ENCODE results near the gene TDRD9. TPM values are rescaled to one million over a fixed set of nuclear protein-coding genes. Genes with fewer than 3 reads are reported as not detected.

The TDRD9 gene
- total RNA-seq, 1 donor from 2014 or later = not detected

GRCh38 chr14:103997391-103997790, 69.1 kb downstream of the TDRD9 start:
- Mint-ChIP-seq H3K36me3 (no peaks in the 10 kb centered on the region), H3K4me3 (no peak overlapping the region), H3K4me1 (ENCODE audit: unreplicated experiment) (no peaks in the 10 kb centered on the region), H3K9me3 (no peaks in the 10 kb centered on the region), H3K27me3 (no peaks in the 10 kb centered on the region), H3K27ac (no peak overlapping the region)
- no peak for DNase-seq (ENCODE audit: extremely low spot score, unreplicated experiment)
- TF ChIP-seq, protein P1, sequence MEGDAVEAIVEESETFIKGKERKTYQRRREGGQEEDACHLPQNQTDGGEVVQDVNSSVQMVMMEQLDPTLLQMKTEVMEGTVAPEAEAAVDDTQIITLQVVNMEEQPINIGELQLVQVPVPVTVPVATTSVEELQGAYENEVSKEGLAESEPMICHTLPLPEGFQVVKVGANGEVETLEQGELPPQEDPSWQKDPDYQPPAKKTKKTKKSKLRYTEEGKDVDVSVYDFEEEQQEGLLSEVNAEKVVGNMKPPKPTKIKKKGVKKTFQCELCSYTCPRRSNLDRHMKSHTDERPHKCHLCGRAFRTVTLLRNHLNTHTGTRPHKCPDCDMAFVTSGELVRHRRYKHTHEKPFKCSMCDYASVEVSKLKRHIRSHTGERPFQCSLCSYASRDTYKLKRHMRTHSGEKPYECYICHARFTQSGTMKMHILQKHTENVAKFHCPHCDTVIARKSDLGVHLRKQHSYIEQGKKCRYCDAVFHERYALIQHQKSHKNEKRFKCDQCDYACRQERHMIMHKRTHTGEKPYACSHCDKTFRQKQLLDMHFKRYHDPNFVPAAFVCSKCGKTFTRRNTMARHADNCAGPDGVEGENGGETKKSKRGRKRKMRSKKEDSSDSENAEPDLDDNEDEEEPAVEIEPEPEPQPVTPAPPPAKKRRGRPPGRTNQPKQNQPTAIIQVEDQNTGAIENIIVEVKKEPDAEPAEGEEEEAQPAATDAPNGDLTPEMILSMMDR (conservative IDR thresholded peaks at IDR 0.05) = no peak

GRCh38 chr14:103998027-103998426, 69.8 kb downstream of the TDRD9 start:
- no peak for DNase-seq (ENCODE audit: extremely low spot score, unreplicated experiment)
- H3K4me1 Mint-ChIP-seq (ENCODE audit: unreplicated experiment) = no peaks in the 10 kb centered on the region
- H3K4me3 Mint-ChIP-seq = no peak overlapping the region
- H3K9me3 Mint-ChIP-seq = no peaks in the 10 kb centered on the region
- TF ChIP-seq, protein P1 (conservative IDR thresholded peaks at IDR 0.05) = no peak
- no peaks in the 10 kb centered on the region for H3K27me3 Mint-ChIP-seq
- no peaks in the 10 kb centered on the region for H3K36me3 Mint-ChIP-seq
- H3K27ac Mint-ChIP-seq = no peak overlapping the region

GRCh38 chr14:103999795-104000440, 71.7 kb downstream of the TDRD9 start:
- H3K27ac Mint-ChIP-seq = no peak overlapping the region
- no peaks in the 10 kb centered on the region for H3K36me3 Mint-ChIP-seq
- DNase-seq (ENCODE audit: extremely low spot score, unreplicated experiment) = no peak
- no peak overlapping the region for H3K4me3 Mint-ChIP-seq
- no peaks in the 10 kb centered on the region for H3K9me3 Mint-ChIP-seq
- TF ChIP-seq, protein P1 (conservative IDR thresholded peaks at IDR 0.05) = no peak
- no peaks in the 10 kb centered on the region for H3K27me3 Mint-ChIP-seq
- no peaks in the 10 kb centered on the region for H3K4me1 Mint-ChIP-seq (ENCODE audit: unreplicated experiment)

DNA sequence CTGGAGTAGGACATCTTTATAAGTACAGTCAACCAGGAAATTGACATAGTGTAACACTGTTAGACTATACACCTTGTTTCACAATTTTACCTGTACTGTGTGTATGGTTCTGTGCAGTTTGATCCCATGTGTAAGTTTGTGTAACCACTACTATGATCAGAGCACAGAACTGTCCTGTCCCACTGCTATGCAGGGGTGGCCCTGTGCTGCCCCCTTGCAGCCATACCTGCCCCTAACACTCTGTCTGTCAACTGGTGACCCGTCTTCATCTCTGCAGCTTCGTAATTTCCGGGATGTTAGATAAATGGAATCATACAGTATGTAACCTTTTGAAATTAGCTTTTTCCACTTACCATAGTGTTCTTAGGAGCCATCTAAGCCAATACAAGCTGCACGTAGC, 72.7 kb downstream of the TDRD9 start:
- H3K27ac Mint-ChIP-seq = no peak overlapping the region
- H3K4me1 Mint-ChIP-seq (ENCODE audit: unreplicated experiment) = no peaks in the 10 kb centered on the region
- TF ChIP-seq, protein P1 (conservative IDR thresholded peaks at IDR 0.05) = peak; percentile 54
- H3K27me3 Mint-ChIP-seq = no peaks in the 10 kb centered on the region
- DNase-seq (ENCODE audit: extremely low spot score, unreplicated experiment) = no peak
- no peaks in the 10 kb centered on the region for H3K9me3 Mint-ChIP-seq
- H3K36me3 Mint-ChIP-seq = no peaks in the 10 kb centered on the region
- H3K4me3 Mint-ChIP-seq = no peak overlapping the region

DNA sequence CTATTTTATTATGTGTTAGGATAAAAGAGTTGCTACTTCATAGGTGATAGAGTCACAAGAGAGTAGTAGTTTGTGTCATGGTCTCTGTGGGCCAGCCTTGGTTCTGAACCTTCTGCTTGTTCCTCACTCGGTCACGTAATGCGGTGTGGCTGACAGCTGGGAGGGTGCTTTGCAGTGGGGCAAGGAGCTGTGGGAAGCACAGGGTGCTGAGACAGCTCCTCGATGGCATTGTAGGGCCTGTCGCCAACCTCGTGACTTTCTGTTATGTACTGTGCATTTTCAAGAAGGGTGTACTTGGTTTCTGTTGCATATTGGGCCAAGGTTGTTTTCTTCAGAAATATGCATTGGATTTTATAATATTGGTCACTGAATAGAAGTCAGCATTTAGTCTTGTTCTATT, 75.4 kb downstream of the TDRD9 start:
- H3K27me3 Mint-ChIP-seq = no peaks in the 10 kb centered on the region
- H3K9me3 Mint-ChIP-seq = no peaks in the 10 kb centered on the region
- H3K36me3 Mint-ChIP-seq = no peaks in the 10 kb centered on the region
- DNase-seq (ENCODE audit: extremely low spot score, unreplicated experiment) = no peak
- H3K4me1 Mint-ChIP-seq (ENCODE audit: unreplicated experiment) = no peaks in the 10 kb centered on the region
- no peak overlapping the region for H3K27ac Mint-ChIP-seq
- H3K4me3 Mint-ChIP-seq = no peak overlapping the region
- TF ChIP-seq, protein P1 (conservative IDR thresholded peaks at IDR 0.05) = no peak

Measured in type B pancreatic cell (in vitro differentiated cells).